Head of caudate nucleus (tissue), 42 donors: ENCODE measurements around the gene IFT27.
A peak's percentile ranks its signal among the peaks of the same experiment; 100 is the strongest.

Source experiments
- DNase-seq, 42 donors: peaks; one replicate each; pipeline versions ENCODE4 v3.0.0 to v3.0.0-alpha.2; 2020 to 2021; ENCODE audit warnings: mixed read lengths in 7 of 42
- intact Hi-C: fragments of 100-400 bp; cut with DNase I; formaldehyde crosslinking; loops from one replicate; pipeline ENCODE4 v1.15.0; 2022

The IFT27 gene

DNA sequence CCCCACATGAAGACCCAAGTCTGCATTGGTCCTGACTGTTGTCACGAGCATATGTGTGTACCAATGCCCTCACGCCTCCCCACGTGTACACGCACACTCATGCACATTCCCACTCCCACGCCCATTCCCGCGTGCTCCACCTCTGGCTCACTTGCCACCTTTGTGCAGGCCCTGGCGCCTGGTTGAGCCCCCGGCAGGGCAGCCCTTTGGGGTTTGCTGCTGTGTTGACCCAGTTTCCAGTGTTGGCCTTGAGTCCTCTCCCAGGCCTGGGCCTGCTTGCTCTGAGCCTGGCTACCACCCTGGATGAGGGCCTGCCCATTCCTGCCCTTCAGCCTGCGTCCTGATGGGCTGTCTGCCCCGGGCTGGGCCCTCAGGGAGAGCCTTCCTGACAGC, 22.8 kb upstream of the IFT27 start:
- intact Hi-C loops, result no loop called here
- DNase-seq, result no peak

- no peak for DNase-seq
- intact Hi-C loops, result no loop called here
Observed at GRCh38 chr22:36797911-36798673, 22.2 kb upstream of the IFT27 start.

DNA sequence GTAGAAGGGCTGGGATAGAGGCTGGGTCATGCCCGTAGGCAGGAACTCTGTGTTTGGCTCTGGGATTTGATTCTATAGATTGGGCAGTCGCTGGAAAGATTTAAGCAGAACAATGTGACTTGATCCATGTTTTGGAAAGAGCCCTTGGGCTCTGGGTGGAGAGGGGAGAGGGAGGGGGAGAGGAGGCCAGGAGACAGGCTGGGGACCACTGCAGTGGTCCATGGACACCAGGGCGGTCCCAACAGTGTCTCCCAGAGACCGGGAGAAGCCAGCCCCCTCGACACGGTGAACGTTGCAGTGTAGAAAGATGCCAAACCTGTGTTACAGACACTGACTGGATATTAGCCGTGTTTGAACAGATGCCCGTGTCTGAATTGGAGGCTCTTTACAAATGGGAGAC, 21.5 kb upstream of the IFT27 start:
- intact Hi-C loops, result no loop called here

DNA sequence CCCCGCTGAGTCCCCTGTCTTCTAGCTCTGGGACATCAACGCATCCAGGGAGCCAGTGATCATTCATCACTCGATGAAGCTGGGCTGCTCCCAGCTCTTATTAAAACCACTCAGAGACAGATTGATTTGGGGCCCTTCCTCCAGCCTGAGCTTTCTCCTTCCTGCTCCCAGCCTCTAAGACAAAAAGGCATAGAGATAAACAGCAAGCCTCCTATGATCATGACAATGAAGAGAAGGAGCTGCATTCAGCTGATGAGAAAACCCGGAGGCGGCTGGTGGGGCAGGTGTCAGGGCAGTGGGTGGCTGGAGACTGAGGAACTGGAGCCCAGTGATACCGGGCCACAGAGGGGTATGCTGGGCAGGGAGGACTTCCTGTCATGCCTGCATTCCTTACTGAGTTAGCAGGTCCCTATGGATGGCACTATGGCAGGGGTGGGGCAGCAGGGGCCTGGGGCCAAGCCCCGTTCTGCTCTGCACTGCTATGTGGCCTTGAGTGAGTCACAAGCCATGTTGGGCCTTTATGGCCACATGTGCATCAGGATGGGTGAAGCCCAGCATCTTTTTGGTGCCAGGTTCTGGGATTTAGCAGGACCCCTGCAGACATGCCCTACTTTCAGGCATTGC, 20.7 kb upstream of the IFT27 start:
- DNase-seq, result no peak
- intact Hi-C loops, result no loop called here

More for the DNA sequence above, 21.5 kb upstream of the IFT27 start:
- no peak for DNase-seq

DNA sequence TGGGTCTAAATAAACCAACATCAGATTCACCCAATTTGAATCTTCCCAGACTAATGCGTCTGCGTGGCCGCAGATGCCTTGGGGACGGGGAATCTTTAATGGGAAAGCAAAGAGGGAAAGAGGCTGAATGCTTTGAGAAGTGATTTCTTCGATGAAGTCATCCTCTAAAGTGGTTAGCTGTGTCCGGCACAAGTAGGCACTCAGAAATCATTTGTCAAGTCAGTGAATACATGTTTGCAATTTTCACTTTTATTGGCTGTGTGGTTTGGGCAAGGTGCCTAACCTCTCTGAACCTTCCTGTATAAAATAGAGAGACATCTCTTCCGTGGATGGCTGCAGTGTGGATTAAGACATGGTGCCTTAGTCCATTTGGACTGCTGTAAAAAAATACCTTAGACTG, 19.7 kb upstream of the IFT27 start:
- intact Hi-C loops, result no loop called here
- no peak for DNase-seq

DNA sequence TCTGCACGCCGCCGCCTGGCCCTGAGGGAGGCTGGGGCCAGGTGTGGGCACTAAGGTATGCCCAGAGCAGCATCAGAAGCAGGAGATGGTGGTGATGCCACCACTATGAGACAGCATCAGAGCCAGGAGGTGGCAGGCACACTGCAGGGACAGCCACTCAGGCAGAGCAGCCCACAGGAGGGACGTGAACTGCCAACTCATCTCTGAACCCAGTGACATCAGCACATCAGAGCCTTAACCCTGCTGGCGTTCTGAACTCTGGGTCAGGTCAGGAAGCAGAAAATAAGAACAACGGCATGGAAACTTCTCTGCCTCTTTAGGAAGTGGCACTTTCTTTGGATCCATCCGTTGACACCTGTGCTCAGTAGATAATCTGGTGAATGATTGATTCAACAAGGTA, 14.7 kb upstream of the IFT27 start:
- intact Hi-C loops, result no loop called here
- DNase-seq, result no peak

GRCh38 chr22:36787204-36787988, 11.5 kb upstream of the IFT27 start:
- DNase-seq, result no peak
- intact Hi-C loops, result loop anchor here (10.0 kb wide), 1 partner anchor 67 kb away; no protein-coding TSS in a partner anchor

- DNase-seq, result no peak
- intact Hi-C loops, result loop anchor here (5.0 to 10.0 kb wide), 2 partner anchors 71 to 194 kb away; no protein-coding TSS in a partner anchor
Observed at GRCh38 chr22:36783743-36784142, 7.8 kb upstream of the IFT27 start.

- DNase-seq, result peak; percentile 57 to 93 (median 82)
- intact Hi-C loops, result loop anchor here (5.0 to 10.0 kb wide), 2 partner anchors 73 to 195 kb away; no protein-coding TSS in a partner anchor
Observed at GRCh38 chr22:36781656-36782627, 6.0 kb upstream of the IFT27 start.

DNA sequence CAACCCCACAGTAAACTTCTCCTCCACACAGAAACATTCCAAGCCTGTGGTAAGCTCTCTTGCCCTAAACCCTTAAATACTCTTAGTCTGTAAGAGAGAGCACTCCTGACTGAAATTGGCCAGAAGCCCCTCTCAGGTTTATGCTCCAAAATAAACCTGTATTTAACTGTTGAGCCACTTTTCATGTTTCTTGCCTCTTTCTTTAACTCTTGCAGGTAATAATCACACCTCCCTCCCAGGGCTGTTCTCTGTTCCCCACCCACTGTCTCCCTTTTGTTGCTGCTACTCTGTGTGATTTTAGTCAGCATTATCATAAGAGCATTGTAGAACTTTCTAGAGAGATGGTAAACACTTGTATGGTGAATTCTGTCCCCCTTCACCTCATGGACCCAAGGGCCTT, 2.1 kb upstream of the IFT27 start:
- intact Hi-C loops, result loop anchor here (10.0 kb wide), 1 partner anchor 417 kb away; no protein-coding TSS in a partner anchor
- no peak for DNase-seq

- intact Hi-C loops, result loop anchor here (10.0 kb wide), 1 partner anchor 418 kb away; no protein-coding TSS in a partner anchor
- peak in 4 of 42 donors; percentile 12 to 30 (median 25) for DNase-seq
Observed at GRCh38 chr22:36776722-36777121, 803 bp upstream of the IFT27 start.

GRCh38 chr22:36775586-36775963, 344 bp downstream of the IFT27 start:
- intact Hi-C loops, result loop anchor here (10.0 kb wide), 1 partner anchor 419 kb away; no protein-coding TSS in a partner anchor
- DNase-seq, result peak; percentile 27 to 85 (median 60)

GRCh38 chr22:36773935-36774334, 2.0 kb downstream of the IFT27 start:
- intact Hi-C loops, result loop anchor here (10.0 kb wide), 1 partner anchor 421 kb away; no protein-coding TSS in a partner anchor
- peak in 16 of 42 donors; percentile 34 to 71 (median 44) for DNase-seq

GRCh38 chr22:36772451-36772850, 3.5 kb downstream of the IFT27 start:
- intact Hi-C loops, result loop anchor here (10.0 kb wide), 1 partner anchor 422 kb away; no protein-coding TSS in a partner anchor
- DNase-seq, result peak in 3 of 42 donors; percentile 2 to 25 (median 5)

- DNase-seq, result peak in 3 of 42 donors; percentile 4 to 15 (median 10)
- intact Hi-C loops, result loop anchor here (10.0 kb wide), 1 partner anchor 423 kb away; no protein-coding TSS in a partner anchor
Observed at GRCh38 chr22:36771356-36772063, 4.4 kb downstream of the IFT27 start.

DNA sequence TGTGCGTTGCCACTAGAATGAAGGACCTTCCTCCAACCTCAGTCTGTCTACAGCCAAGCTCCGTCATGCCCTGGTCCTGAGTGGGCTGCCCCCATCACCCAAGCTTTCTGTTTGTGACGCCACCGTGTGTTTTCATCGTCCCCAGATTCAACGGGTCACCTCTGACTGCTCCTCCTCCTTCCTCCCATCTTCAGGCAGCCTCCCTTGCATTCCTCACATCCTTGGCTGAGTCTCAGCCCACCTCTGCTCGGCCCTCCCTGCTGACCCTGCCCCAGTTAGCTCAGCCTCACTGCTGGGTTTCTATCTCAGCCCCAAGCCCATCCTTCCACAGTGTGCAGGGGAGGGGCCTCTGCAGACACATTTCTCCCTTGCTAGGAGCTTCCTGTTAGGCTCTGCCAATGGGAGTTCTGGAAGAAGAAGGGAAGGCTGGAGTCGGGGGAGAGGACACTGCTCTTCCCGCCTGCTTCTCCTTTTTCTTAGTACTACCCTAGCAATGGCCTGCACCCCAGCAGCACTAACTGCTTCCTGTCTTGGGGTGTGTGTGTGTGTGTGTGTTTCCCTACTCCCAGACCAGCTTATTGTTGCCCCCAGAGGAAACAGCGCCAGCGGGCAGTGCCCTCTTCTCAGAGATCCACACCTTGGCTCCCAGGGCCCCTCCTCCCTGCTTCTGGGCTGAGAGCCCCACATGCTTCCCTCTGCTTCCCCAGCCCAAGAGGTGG, 5.2 kb downstream of the IFT27 start:
- intact Hi-C loops, result loop anchor here (10.0 kb wide), 1 partner anchor 424 kb away; no protein-coding TSS in a partner anchor

More for the DNA sequence above, 5.2 kb downstream of the IFT27 start:
- DNase-seq, result peak in 3 of 42 donors; percentile 5 to 32 (median 11)
